Tibial nerve (tissue), 3 donors: Measurements from ENCODE around the gene PDGFB.

Experiments used
- POLR2A ChIP-seq, 2 donors: fragments of 450-650 bp; IDR thresholded peaks; one replicate each; pipeline ENCODE4 v1.6.1; 2017; ENCODE audit warnings: antibody characterized with exemption in 2 of 2, mild to moderate bottlenecking in 2 of 2, moderate library complexity in 2 of 2
- TF ChIP-seq, protein P1 (sequence below), 5 experiments: fragments of 200-600 bp in 3 of 5; fragments of 450-650 bp in 2 of 5; sonication (generic) in 3 of 5; IDR thresholded peaks; one replicate each; pipeline ENCODE4 v1.5.1; 2016 to 2019; ENCODE audit warnings: antibody characterized with exemption in 5 of 5, mild to moderate bottlenecking in 3 of 5, moderate library complexity in 2 of 5

DNA sequence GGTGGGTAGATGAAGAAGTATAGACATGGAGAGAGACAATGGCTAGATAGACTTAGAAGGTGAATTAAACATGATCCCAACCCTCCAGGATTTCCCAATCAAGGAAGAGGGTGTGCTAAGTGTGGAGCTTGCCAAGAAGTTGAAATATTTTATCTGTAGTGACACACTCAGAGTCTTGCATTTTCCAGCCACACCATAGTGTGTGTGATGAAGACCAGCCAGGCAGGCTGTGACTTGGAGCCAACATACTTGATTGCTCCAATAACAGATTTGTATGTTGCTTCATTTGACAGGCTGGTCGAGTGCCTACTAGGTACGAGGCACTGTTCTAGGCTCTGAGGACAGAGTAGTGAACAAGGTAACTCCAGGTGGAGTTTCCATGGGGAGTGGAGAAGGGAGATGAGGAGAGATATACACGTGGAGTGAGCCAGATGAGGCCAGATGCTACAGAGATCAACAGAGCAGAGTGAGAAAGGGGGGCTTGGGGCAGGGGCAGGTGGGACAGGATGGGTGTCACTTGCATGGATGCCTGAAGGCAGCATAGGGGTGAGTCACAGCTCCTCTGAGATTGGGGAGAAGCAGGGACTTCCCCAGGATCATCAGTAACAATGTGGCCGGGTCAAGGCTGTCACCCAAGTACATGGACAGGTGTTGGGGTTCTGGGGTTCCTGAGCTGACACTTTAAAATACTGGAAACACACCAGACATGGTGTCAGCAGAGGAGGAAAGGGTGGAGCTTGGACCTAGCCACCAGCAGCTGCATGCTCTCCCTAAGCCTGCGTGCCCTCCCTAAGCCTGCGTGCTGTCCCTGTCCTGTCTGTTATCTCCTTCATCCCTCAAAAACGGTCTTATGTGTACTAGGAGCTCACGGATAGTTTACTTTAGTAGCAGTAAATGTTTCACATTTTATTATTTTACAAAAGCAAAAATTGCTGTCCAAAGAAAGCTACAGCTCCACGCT lies 23.6 kb downstream of the PDGFB start:
- TF ChIP-seq, protein P1, sequence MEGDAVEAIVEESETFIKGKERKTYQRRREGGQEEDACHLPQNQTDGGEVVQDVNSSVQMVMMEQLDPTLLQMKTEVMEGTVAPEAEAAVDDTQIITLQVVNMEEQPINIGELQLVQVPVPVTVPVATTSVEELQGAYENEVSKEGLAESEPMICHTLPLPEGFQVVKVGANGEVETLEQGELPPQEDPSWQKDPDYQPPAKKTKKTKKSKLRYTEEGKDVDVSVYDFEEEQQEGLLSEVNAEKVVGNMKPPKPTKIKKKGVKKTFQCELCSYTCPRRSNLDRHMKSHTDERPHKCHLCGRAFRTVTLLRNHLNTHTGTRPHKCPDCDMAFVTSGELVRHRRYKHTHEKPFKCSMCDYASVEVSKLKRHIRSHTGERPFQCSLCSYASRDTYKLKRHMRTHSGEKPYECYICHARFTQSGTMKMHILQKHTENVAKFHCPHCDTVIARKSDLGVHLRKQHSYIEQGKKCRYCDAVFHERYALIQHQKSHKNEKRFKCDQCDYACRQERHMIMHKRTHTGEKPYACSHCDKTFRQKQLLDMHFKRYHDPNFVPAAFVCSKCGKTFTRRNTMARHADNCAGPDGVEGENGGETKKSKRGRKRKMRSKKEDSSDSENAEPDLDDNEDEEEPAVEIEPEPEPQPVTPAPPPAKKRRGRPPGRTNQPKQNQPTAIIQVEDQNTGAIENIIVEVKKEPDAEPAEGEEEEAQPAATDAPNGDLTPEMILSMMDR (IDR thresholded peaks at IDR 0.05) = no peak
- TF ChIP-seq POLR2A (IDR thresholded peaks at IDR 0.05) = no peak
